ENCODE measurements around the gene CD109. TPM values are rescaled to one million over a fixed set of nuclear protein-coding genes. Genes with fewer than 3 reads are reported as not detected.

CD109 gene
- polyA plus RNA-seq, 1 donor = 12.7 TPM

- DNase-seq (ENCODE audit: low read depth) = no peak
These were observed 162.4 kb downstream of the CD109 start for GRCh38 chr6:73858376-73858775.

DNA sequence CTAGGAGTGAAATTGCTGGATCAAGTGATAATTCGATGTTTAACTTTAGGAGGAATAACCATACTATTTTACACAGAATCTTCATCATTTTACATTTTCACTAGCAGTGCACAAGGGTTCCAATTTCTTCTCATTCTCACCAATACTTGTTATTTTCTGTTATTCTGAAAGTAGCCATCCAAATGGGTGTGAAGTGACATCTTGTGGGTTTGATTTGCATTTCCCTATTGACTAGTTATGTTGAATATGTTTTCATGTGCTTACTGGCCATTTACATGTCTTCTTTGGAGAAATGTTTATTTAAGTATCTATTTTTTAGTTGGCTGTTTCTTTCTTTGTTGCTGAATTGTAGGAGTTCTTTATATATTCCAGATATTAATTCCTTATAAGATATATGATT lies 164.3 kb downstream of the CD109 start:
- no peak for DNase-seq (ENCODE audit: low read depth)

- no peak for DNase-seq (ENCODE audit: low read depth)
These were observed 170.3 kb downstream of the CD109 start for GRCh38 chr6:73866305-73866704.

DNA sequence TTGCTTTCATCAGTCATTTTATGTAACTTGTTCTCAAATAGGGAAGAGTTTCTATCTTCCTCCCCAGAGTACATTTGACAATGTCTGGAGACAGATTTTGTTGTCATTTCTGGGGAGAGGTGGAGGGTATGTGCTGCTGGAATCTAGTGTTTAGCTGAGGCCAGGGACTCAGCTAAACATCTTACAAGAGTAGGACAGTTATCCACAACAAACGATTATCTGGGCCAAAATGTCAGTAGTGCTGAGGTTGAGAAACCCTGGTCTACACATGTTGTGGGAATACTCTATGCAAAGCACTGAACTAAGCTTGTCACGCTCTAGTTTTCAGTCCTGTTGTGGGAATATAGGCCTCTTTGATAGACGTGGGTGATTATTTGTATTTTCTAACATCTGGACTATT lies 171.4 kb downstream of the CD109 start:
- DNase-seq (ENCODE audit: low read depth) = no peak

GRCh38 chr6:73870907-73871306 lies 174.9 kb downstream of the CD109 start:
- DNase-seq (ENCODE audit: low read depth) = no peak

DNA sequence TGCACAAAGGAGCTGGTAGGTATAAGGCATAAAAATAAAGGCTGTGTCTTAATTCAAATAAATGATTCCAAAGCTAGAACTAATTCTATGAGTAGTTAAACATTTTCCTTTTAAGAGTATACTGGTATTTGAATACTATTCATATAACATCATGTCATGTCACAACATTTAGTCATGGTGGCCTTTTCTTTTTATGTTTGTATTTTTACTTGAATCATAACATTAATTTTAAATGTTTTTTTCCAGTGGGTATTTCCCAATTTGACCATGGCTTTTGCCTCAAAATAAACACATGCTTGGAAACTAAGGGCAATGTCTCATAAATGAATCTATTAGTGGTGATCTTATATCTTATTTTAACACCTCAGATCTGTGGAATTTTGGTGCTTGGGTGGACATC lies 177.1 kb downstream of the CD109 start:
- no peak for DNase-seq (ENCODE audit: low read depth)

Other genes starting within 250 kb of the CD109 start
- 3.9 TPM for gene CGAS, start 243.9 kb upstream of the CD109 start, polyA plus RNA-seq (ENCODE audit: insufficient read length)
- 18.6 TPM for gene MTO1, start 234.5 kb upstream of the CD109 start, polyA plus RNA-seq (ENCODE audit: insufficient read length)
- gene EEF1A1, start 175.2 kb upstream of the CD109 start, polyA plus RNA-seq (ENCODE audit: insufficient read length) = 23,811 TPM
- gene SLC17A5, start 42.2 kb upstream of the CD109 start, polyA plus RNA-seq (ENCODE audit: insufficient read length) = 14.5 TPM